GM12872 (cell line): ENCODE data around the gene TMEM258.

ENCODE experiments used
- TF ChIP-seq, protein P1 (sequence below): IDR thresholded peaks from 3 replicates; pipeline ENCODE4 v1.5.1; 2011; ENCODE audit warnings: low read depth, mild to moderate bottlenecking, low read length, moderate library complexity; ENCODE audit not compliant: insufficient read depth

The TMEM258 gene

DNA sequence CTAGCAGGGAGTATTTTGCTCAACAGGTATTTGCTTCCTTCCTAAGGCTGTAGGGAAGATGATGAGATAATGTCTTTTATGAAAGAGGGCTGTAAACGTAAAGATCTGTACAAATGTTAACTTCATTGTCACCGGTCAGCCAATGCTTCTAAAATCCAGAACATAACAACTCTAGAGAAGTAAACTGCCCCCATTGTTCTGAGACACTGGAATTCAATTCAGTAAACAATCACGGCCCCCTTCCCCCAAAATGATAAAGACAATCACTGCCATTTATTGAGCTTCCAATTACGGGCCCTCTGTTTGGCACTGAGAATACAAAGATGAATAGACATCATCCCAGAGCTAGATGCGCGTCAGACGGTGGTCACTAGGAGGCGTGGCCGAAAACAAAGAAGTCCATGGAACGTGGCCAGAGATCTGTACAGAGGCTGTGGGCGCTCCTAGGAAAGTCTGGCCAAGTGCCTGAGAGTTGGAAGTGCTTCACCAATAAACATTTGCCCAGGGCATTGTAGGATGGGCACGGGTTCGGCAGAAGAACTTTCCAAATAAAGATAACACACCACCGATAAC is 576 bp downstream of the TMEM258 start:
- TF ChIP-seq, protein P1, sequence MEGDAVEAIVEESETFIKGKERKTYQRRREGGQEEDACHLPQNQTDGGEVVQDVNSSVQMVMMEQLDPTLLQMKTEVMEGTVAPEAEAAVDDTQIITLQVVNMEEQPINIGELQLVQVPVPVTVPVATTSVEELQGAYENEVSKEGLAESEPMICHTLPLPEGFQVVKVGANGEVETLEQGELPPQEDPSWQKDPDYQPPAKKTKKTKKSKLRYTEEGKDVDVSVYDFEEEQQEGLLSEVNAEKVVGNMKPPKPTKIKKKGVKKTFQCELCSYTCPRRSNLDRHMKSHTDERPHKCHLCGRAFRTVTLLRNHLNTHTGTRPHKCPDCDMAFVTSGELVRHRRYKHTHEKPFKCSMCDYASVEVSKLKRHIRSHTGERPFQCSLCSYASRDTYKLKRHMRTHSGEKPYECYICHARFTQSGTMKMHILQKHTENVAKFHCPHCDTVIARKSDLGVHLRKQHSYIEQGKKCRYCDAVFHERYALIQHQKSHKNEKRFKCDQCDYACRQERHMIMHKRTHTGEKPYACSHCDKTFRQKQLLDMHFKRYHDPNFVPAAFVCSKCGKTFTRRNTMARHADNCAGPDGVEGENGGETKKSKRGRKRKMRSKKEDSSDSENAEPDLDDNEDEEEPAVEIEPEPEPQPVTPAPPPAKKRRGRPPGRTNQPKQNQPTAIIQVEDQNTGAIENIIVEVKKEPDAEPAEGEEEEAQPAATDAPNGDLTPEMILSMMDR: no peak

DNA sequence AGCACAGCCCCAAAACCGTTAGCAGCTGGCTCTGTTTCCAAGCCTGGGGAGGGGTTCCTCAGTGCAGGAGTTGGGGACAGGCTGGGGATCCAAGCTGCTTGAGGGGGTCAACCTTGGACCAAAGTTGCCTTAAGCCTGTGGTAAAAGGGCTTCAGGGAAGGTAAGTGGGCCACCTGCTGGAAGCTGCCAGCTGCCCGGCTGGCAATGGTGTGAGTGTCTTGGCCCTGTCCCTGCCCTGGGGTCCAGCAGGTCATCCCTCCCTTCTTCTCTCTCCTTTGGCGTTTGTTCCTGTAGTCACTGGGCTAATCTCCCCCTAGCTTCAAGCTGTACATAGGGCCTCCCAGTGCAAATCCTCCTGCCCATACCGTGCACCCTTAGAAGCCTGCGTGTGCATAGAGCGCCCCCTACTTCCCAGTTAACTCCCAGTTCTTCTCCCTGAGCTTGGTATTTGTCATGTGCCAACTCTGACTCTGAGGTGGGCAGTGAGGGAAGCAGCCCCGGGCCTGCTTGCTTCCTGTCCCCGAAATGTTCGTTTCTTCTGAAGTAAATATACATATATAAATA is 4.4 kb downstream of the TMEM258 start:
- TF ChIP-seq, protein P1: peak; percentile 48

DNA sequence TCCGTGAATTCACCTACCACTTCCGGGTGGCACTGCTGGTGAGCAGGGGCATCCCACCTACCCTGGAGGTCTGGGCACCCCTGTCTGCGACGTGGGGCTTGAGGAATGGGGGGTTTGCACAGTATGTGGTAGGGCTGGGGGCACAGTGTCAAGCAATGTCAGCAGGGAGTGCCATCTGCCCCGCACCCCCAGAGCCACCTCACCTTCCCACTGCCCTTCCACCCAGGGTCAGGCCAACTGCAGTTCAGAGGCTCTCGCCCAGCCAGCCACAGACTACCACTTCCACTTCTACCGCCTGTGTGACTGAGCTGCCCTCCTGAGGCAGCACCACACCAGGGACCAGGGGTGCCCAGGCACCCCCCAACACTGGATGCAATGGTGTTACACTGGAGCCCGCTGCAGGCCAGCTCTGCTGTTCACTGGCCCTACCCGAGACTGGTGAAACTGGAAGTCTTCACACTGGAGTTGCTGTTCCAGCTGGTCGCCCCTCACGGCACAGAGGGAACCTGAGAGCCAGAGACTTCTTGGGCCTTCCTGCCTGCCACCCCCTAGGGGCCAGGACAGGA is 6.5 kb downstream of the TMEM258 start:
- TF ChIP-seq, protein P1: no peak

DNA sequence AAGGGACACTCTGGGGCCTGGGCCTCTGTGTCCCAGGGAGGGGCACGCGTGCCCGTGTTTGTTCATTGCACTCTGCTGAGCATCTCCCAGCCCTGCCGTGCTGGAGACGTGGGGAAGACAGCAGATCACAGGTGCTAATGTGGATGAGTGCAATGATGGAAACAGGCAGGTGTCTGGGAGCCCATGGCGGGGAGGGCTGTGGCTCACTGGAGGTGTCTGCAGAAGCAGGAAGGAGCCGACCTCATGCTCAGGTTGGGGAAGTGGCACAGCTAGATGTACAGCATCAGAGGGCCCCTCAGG is 7.9 kb downstream of the TMEM258 start:
- TF ChIP-seq, protein P1: no peak

DNA sequence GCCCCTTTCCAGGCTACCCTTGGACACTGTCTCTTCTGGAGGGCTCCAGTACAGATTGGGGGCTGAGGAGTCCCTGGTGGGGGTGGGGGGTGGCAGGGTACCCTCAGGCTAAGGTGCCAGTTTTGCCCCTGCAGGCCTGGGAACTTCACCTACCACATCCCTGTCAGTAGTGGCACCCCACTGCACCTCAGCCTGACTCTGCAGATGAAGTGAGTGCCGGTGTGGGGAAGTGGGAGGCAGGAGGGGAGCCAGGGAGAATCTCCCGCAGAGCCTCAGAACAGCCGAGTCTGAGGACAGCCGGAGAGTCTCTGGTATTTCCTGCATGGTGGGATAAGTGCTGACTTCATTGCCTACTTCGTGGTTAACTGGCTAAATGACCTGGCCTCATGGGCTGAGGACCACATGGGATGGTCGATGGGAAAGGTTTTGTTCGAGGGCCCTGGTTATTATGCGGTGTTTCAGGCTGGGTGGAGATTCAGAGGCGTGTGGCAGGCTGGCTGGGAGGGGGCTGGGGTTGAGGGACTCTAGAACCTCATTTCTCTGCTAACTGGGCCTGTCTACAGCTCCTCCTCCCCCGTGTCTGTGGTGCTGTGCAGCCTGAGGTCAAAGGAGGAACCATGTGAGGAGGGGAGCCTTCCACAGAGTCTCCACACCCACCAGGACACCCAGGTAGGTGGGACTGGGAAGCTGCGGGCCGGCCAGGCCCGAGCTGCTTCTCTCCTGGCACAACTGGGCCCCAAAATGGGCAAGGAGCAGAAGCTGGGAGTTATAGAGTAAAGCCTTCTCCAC is 8.5 kb downstream of the TMEM258 start:
- TF ChIP-seq, protein P1: no peak

DNA sequence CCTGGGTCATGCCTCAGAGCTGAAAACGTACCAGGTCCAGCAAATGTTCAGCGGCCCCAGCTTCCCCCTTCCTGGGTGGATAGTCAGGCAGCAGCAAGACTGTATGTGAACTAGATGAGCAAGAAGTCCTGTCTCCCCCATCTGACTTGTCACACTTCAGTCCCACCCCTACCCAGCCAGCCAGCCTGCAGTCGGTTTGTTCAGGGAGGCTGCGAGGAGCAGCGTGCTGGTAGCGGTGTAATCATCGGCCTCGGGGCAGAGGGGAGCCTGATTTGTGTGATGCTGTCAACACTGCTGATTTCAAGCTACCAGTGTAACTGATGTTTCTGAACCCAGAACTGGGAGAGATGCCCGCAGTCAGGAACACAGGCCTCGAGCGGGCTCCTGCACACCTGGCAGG is 9.6 kb downstream of the TMEM258 start:
- TF ChIP-seq, protein P1: no peak

DNA sequence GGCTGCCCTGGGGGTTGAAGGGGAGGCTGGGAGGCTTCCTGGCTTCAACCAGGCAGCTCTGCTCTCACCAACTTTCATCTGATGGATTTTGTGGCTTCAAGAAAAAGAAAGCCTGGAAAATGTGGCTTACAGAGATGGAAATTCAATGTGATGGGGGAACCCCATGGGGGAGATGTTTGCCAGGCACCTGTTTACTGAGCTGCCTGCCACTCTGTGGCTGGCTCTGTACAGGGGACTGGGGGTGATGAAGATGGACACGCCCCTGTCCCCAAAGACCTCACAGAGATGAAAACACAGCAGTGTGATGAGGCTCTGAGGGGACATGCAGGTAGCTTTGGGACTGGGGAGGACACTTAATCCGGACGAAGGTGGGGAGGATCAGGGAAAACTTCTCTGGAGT is 10.1 kb downstream of the TMEM258 start:
- TF ChIP-seq, protein P1: no peak
